GM06990 (cell line): ENCODE results near the gene CCAR1.
"Not testable (repeated sequence)": the region's sequence is repeated elsewhere in the genome, so short reads cannot be mapped to it uniquely, and the experiment has no call there.

ENCODE experiments used
- DNase-seq: peaks from one replicate; pipeline ENCODE4 v3.0.0-alpha.2; 2011; ENCODE audit not compliant: insufficient read length; ENCODE audit errors: extremely low read depth
- H3K27me3 ChIP-seq: replicated peaks from 2 replicates; pipeline ENCODE4 v1.6.0; 2011; ENCODE audit warnings: low read length; ENCODE audit not compliant: control insufficient read depth, insufficient read depth
- H3K36me3 ChIP-seq: 2 replicates; pipeline ENCODE4 v1.5.1; 2011; ENCODE audit warnings: low read length; ENCODE audit not compliant: control insufficient read depth, insufficient read depth
- H3K4me3 ChIP-seq: replicated peaks from 2 replicates; pipeline ENCODE4 v1.5.1; 2011; ENCODE audit warnings: low read depth, mild to moderate bottlenecking, control low read depth, low read length
- TF ChIP-seq, protein P1 (sequence below): IDR thresholded peaks from 2 replicates; pipeline ENCODE4 v1.5.1; 2011; ENCODE audit warnings: low read length, control low read depth, mild to moderate bottlenecking, inconsistent platforms; ENCODE audit not compliant: insufficient read depth, poor library complexity, severe bottlenecking

Gene CCAR1

DNA sequence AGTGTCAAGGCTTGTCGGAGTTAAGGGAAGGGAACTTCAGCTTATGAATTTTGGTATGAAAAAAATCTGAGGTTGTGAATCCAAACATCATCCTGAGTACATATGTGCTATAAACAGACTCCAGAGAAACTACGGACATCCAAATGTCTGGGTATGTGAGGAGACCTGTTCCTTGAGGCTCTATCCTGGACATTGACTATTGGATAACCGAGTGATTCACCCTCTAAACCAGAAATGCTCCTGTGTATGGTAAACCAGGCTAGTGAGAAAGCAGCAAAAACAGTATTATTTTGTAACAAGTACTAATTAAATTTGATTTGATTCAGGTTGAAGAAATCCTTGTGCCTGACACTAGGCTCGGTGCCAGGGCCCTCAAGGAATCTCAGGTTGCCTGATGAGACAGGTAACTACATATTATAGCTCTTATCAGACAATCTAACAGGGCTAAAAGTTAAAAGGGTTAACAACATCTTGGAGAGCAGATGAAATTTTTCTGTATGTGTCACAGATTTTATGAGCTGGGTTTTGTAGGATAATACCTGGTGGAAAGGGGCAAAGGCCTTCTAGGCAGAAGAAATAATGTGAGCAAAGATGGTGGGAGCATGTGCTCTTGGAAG, 95.9 kb downstream of the CCAR1 start:
- TF ChIP-seq, protein P1, sequence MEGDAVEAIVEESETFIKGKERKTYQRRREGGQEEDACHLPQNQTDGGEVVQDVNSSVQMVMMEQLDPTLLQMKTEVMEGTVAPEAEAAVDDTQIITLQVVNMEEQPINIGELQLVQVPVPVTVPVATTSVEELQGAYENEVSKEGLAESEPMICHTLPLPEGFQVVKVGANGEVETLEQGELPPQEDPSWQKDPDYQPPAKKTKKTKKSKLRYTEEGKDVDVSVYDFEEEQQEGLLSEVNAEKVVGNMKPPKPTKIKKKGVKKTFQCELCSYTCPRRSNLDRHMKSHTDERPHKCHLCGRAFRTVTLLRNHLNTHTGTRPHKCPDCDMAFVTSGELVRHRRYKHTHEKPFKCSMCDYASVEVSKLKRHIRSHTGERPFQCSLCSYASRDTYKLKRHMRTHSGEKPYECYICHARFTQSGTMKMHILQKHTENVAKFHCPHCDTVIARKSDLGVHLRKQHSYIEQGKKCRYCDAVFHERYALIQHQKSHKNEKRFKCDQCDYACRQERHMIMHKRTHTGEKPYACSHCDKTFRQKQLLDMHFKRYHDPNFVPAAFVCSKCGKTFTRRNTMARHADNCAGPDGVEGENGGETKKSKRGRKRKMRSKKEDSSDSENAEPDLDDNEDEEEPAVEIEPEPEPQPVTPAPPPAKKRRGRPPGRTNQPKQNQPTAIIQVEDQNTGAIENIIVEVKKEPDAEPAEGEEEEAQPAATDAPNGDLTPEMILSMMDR: no peak
- no peak for DNase-seq
- no peaks in the 10 kb centered on the region for H3K36me3 ChIP-seq
- no peak overlapping the region for H3K4me3 ChIP-seq
- H3K27me3 ChIP-seq: no peaks in the 10 kb centered on the region

DNA sequence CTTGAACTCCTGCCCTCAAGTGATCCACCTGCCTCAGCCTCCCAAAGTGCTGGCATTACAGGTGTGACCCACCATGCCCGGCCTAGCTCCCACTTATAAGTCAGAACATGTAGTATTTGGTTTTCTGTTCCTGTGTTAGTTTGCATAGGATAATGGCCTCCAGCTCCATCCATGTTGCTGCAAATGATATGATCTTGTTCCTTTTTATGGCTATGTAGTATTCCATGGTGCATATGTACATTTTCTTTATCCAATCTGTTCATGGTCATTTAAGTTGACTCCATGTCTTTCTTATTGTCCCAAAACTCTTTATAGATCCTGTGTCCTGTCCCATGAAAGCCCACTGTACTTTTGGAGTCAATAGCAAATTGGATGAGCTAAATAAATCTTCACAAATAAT, 99.3 kb downstream of the CCAR1 start:
- DNase-seq, H3K27me3 ChIP-seq, H3K36me3 ChIP-seq, H3K4me3 ChIP-seq: not testable (repeated sequence)

DNA sequence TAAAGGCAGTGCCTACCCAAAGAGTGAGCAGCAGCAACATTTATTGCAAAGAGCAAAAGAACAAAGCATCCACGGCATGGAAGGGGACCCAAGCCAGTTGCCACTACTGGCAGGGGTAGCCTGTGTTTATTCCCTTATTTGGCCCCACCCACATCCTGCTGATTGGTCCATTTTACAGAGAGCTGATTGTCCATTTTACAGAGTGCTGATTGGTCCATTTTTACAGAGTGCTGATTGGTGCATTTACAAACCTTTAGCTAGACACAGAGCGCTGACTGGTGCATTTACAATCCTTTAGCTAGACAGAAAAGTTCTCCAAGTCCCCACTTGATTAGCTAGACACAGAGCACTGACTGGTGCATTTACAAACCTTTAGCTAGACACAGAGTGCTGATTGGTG, 101.6 kb downstream of the CCAR1 start:
- not testable (repeated sequence) for H3K4me3 ChIP-seq, H3K36me3 ChIP-seq, H3K27me3 ChIP-seq, DNase-seq

DNA sequence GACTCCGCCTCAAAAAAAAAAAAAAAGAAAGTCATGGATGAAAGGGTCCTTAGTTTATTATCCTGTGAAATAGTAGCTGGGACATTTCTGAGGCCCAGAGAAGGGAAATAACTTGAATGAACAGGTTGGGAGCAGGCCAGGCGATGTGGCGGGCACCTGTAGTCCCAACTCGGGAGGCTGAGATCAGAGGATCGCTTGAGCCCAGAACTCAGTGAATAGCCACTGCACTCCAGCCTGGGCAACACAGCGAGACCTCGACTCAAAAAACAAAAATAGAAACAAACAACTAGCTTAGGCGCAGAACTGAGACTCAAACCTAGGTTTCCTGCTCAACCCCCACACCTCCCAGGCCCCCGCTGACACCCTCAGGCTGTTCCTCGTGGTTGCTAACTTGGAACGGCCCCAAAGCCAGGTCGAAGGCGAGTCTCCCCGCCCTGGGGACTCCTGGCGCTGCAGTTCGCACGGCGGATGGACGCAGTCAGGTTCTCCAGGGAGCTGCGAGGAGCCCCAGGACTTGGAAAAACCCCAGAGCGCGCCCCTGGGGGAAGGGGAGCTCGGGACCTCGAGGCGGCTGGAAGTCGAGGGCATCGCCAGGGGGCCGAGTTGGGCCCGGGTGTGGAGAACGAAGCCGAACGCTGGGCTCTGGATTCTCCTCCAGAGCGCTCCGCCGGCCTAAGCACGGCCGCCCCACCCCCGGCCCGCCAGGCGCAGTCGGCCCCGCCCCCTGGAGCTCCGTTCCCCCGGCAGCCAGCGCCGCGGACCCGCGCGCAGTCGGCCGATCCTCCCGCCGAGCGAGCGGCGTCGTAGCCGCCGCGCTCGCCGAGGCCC, 105.9 kb downstream of the CCAR1 start, which contains the start of gene STOX1:
STOX1 (plus strand) TSS at position 768 of the 828 bp plus-strand sequence. CDS start 93 bp downstream, outside the sequence.
- H3K4me3 ChIP-seq: peak within 1 kb of the TSS; percentile 72
- DNase-seq: peak; percentile 83
- no peaks in the 10 kb centered on the region for H3K27me3 ChIP-seq
- TF ChIP-seq, protein P1: peak; percentile 6
- no peaks in the 10 kb centered on the region for H3K36me3 ChIP-seq

DNA sequence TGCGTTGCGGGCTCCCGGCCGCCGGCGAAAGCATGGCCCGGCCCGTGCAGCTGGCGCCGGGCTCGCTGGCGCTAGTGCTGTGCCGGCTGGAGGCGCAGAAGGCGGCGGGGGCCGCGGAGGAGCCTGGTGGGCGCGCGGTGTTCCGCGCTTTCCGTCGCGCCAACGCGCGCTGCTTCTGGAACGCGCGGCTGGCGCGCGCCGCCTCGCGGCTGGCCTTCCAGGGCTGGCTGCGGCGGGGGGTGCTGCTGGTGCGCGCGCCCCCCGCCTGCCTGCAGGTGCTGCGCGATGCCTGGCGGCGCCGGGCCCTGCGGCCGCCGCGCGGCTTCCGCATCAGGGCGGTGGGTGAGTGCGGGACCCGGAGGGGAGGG, 106.5 kb downstream of the CCAR1 start:
- DNase-seq, H3K27me3 ChIP-seq, H3K36me3 ChIP-seq: not testable (repeated sequence)
- peak overlapping the region; percentile 72; the same call in 1 of the 2 replicates for H3K4me3 ChIP-seq

DNA sequence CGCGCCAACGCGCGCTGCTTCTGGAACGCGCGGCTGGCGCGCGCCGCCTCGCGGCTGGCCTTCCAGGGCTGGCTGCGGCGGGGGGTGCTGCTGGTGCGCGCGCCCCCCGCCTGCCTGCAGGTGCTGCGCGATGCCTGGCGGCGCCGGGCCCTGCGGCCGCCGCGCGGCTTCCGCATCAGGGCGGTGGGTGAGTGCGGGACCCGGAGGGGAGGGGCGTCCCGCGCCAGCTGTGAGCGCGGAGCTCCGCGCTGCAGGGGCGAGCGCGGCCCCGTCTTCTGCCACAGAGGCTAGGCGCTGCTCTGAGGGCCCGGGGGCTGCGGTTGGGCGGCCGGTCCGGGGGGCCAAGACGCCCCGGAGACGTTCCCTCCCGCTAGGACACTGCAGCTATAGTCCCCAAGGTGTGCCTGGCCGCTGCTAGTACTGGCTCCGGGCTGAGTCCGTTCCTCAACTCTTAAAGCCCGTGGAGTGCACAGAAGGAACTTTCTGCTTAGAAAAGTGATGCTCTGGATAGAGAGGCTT, 107.1 kb downstream of the CCAR1 start:
- H3K4me3 ChIP-seq: peak overlapping the region; percentile 60
- not testable (repeated sequence) for H3K36me3 ChIP-seq, H3K27me3 ChIP-seq
- DNase-seq: peak; percentile 56

DNA sequence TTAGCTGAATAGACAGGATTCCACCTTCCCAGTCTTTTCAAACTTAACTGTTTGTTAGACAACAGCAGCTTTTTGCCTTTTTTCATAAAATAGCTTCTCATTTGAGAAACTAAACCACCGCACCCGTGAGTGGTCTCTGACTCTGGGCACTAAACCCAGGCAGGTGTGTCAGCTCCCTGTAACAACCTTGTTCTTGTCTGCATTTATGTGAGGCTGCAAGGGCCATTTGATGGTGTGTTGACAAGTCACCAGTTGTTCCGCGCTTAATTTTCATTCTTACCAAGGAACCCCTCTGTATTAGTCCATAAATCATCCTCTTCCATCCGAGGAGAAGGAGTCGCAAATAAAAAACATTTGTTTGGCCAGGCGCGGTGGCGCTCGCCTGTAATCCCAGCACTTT, 107.8 kb downstream of the CCAR1 start:
- TF ChIP-seq, protein P1: no peak
- DNase-seq: no peak
- H3K4me3 ChIP-seq: no peak overlapping the region
- no peaks in the 10 kb centered on the region for H3K27me3 ChIP-seq
- H3K36me3 ChIP-seq: no peaks in the 10 kb centered on the region
